Brain microvascular endothelial cell (primary cell): ENCODE data around the gene PTPRN2.

Source experiments
- DNase-seq: peaks from one replicate; pipeline ENCODE4 v3.0.0-alpha.2; 2020
- H3K27ac ChIP-seq: fragments of 250-450 bp; sonication (Bioruptor Pico); 2 replicates; pipeline ENCODE4 v1.5.1; 2020; ENCODE audit warnings: mild to moderate bottlenecking, moderate library complexity
- H3K27me3 ChIP-seq: fragments of 250-450 bp; sonication (Bioruptor Pico); replicated peaks from 2 replicates; pipeline ENCODE4 v1.5.1; 2020; ENCODE audit warnings: mild to moderate bottlenecking
- H3K36me3 ChIP-seq: fragments of 250-450 bp; sonication (Bioruptor Pico); replicated peaks from 2 replicates; pipeline ENCODE4 v1.5.1; 2020; ENCODE audit warnings: mild to moderate bottlenecking
- H3K4me3 ChIP-seq: 2 replicates; pipeline ENCODE4 v1.5.1; 2011; ENCODE audit warnings: low read depth, mild to moderate bottlenecking, control low read depth, low read length, moderate library complexity
- in situ Hi-C: cut with HindIII; loops from 2 replicates; pipeline ENCODE4 v1.10.0; 2017; ENCODE audit warnings: low sequenced_read_pairs, low pct_ligation_motif_present
- TF ChIP-seq, protein P1 (sequence below): IDR thresholded peaks from 2 replicates; pipeline ENCODE4 v1.5.1; 2011; ENCODE audit warnings: low read depth, mild to moderate bottlenecking, moderate library complexity, low read length, control low read depth, inconsistent platforms; ENCODE audit errors: missing control alignments

The PTPRN2 gene

DNA sequence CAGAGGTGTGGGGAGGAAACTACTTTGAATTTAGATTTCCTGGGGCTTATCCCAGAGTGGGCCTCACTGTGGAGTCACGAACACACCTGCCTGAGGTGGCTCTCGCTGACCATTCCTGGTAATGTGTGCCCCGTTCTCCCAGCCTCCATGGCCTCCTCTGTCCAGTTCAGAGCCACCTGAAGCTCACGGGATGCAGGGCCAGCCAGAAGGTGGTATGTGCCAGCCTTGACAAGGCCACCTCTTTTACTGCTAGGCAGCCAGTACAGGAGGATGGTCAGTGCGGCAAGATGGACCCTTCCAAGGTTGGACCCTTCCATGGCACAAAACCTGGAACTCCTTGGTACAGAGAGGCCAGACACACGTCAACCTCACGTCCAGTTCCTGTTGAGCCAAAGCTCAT is 1040.5 kb downstream of the PTPRN2 start:
- Histone ChIP-seq H3K36me3 (no peaks in the 10 kb centered on the region), H3K27ac (no peak overlapping the region), H3K27me3 (no peaks in the 10 kb centered on the region), H3K4me3 (no peak overlapping the region)
- no peak for DNase-seq
- in situ Hi-C loops, result no loop called here
- TF ChIP-seq, protein P1, sequence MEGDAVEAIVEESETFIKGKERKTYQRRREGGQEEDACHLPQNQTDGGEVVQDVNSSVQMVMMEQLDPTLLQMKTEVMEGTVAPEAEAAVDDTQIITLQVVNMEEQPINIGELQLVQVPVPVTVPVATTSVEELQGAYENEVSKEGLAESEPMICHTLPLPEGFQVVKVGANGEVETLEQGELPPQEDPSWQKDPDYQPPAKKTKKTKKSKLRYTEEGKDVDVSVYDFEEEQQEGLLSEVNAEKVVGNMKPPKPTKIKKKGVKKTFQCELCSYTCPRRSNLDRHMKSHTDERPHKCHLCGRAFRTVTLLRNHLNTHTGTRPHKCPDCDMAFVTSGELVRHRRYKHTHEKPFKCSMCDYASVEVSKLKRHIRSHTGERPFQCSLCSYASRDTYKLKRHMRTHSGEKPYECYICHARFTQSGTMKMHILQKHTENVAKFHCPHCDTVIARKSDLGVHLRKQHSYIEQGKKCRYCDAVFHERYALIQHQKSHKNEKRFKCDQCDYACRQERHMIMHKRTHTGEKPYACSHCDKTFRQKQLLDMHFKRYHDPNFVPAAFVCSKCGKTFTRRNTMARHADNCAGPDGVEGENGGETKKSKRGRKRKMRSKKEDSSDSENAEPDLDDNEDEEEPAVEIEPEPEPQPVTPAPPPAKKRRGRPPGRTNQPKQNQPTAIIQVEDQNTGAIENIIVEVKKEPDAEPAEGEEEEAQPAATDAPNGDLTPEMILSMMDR, result no peak

DNA sequence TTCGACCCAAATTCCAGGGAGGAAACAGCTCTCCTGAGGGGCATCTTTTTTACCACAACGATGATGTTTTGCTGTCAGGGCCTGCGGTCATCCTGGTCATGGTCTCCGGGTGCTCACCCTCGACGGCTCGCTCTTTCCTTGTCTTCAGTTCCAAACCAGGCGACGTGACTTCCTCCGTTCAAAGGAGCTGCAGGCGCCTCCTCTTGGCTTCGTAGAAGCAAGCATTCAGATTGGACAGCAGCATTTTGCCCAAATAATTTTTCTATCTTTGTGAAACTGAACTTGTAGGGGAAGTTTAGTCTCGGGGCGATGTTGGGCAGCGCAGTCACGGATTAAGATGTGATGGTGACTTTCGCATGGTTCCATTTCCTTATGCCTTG is 1042.0 kb downstream of the PTPRN2 start:
- TF ChIP-seq, protein P1, result no peak
- no peak overlapping the region for H3K27ac ChIP-seq
- no peak for DNase-seq
- no peaks in the 10 kb centered on the region for H3K27me3 ChIP-seq
- H3K36me3 ChIP-seq, result no peaks in the 10 kb centered on the region
- in situ Hi-C loops, result no loop called here
- no peak overlapping the region for H3K4me3 ChIP-seq

- Histone ChIP-seq H3K27ac (no peak overlapping the region), H3K36me3 (no peaks in the 10 kb centered on the region), H3K27me3 (no peaks in the 10 kb centered on the region), H3K4me3 (no peak overlapping the region)
- TF ChIP-seq, protein P1, result no peak
- in situ Hi-C loops, result no loop called here
- no peak for DNase-seq
Measured at GRCh38 chr7:157544980-157545680, 1042.5 kb downstream of the PTPRN2 start.

DNA sequence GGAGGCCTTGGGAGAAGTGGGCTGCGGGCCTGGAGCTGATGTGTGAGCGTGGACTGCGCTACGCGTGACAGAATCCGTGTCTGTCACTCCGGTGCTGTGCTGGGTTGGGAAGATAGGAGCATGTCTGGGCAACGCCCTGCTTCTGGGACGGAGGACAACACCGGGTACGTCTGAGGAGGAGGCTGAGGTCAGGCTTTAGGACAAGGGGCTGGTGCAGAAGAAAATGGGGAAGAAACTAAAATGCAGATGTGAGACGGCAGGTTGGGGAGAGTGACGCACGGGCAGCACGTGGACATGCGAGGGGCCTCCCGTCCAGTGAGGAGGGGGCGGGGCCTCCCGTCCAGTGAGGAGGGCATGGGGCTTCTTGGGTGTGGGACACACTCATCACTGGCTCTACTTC is 1043.4 kb downstream of the PTPRN2 start:
- Histone ChIP-seq H3K36me3 (no peaks in the 10 kb centered on the region), H3K27ac (no peak overlapping the region), H3K27me3 (no peaks in the 10 kb centered on the region), H3K4me3 (no peak overlapping the region)
- TF ChIP-seq, protein P1, result no peak
- DNase-seq, result no peak
- in situ Hi-C loops, result no loop called here

GRCh38 chr7:157543791-157544190 is 1043.8 kb downstream of the PTPRN2 start:
- TF ChIP-seq, protein P1, result no peak
- in situ Hi-C loops, result no loop called here
- no peak for DNase-seq
- Histone ChIP-seq H3K4me3 (no peak overlapping the region), H3K27ac (no peak overlapping the region), H3K27me3 (no peaks in the 10 kb centered on the region), H3K36me3 (no peaks in the 10 kb centered on the region)

DNA sequence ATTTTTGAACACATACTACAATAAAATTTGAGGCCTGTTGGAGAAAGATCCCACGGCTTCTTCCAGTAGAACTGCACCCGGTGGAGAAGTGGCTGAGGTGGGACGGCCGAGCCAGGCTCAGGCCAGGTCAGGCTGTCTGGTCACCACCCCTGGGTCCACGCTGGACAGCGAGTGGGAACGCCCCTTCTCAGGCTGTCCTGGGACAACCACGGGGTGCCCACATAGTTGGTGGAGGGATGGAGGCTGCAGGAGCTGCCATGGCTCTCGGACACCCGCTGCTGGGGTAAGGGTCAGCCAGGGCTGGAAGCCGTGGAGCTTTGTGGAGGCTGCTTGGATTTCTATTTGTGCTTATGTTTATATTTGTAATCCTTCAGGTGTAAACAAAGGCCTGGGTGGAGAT is 1044.3 kb downstream of the PTPRN2 start:
- no peaks in the 10 kb centered on the region for H3K27me3 ChIP-seq
- TF ChIP-seq, protein P1, result no peak
- in situ Hi-C loops, result no loop called here

More for the DNA sequence above, 1044.3 kb downstream of the PTPRN2 start:
- no peak overlapping the region for H3K4me3 ChIP-seq
- no peak overlapping the region for H3K27ac ChIP-seq
- H3K36me3 ChIP-seq, result no peaks in the 10 kb centered on the region
- no peak for DNase-seq
